Measurements from ENCODE around the gene SYNM. TPM values are rescaled to one million over a fixed set of nuclear protein-coding genes. Genes with fewer than 3 reads are reported as not detected.

The SYNM gene
- total RNA-seq, 1 experiment from 2014 or later, result not detected

- Histone ChIP-seq H3K4me3 (ENCODE audit: low read length) (no peak overlapping the region), H3K9me3 (ENCODE audit: low read length) (no peaks in the 10 kb centered on the region), H4K20me1 (ENCODE audit: insufficient read depth, low read depth, low read length) (no peaks in the 10 kb centered on the region), H3K4me2 (ENCODE audit: low read depth, low read length, poor library complexity, severe bottlenecking) (peak overlapping the region; percentile 19), H3K9ac (ENCODE audit: low read length) (no peak overlapping the region), H3K79me2 (ENCODE audit: low read length) (no peaks in the 10 kb centered on the region), H3K27me3 (ENCODE audit: low read length) (no peaks in the 10 kb centered on the region), H3K4me1 (ENCODE audit: low read length) (peaks cover 3% of the 10 kb centered on the region), H3K27ac (ENCODE audit: low read length) (no peak overlapping the region), H2AFZ (ENCODE audit: low read length) (no peak overlapping the region), H3K36me3 (ENCODE audit: insufficient read depth, low read length) (no peaks in the 10 kb centered on the region), H3K9me2 (replicated peaks; ENCODE audit: insufficient read depth, low read length) (no peaks in the 10 kb centered on the region)
- no peak for DNase-seq
Observed at GRCh38 chr15:99100245-99101173, 4.4 kb upstream of the SYNM start.

- no peak overlapping the region for H2AFZ ChIP-seq (ENCODE audit: low read length)
- H3K27ac ChIP-seq (ENCODE audit: low read length), result no peak overlapping the region
- no peaks in the 10 kb centered on the region for H3K36me3 ChIP-seq (ENCODE audit: insufficient read depth, low read length)
- H3K4me2 ChIP-seq (ENCODE audit: low read depth, low read length, poor library complexity, severe bottlenecking), result no peak overlapping the region
- H3K4me3 ChIP-seq (ENCODE audit: low read length), result no peak overlapping the region
- no peak overlapping the region for H3K9ac ChIP-seq (ENCODE audit: low read length)
- H4K20me1 ChIP-seq (ENCODE audit: insufficient read depth, low read depth, low read length), result no peaks in the 10 kb centered on the region
- no peaks in the 10 kb centered on the region for H3K27me3 ChIP-seq (ENCODE audit: low read length)
- no peaks in the 10 kb centered on the region for H3K79me2 ChIP-seq (ENCODE audit: low read length)
- no peak for DNase-seq
- H3K9me3 ChIP-seq (ENCODE audit: low read length), result no peaks in the 10 kb centered on the region
- peaks cover 3% of the 10 kb centered on the region for H3K4me1 ChIP-seq (ENCODE audit: low read length)
- H3K9me2 ChIP-seq (replicated peaks; ENCODE audit: insufficient read depth, low read length), result no peaks in the 10 kb centered on the region
Observed at GRCh38 chr15:99101501-99101900, 3.4 kb upstream of the SYNM start.

GRCh38 chr15:99102332-99103235, 2.3 kb upstream of the SYNM start:
- Histone ChIP-seq H3K9me2 (replicated peaks; ENCODE audit: insufficient read depth, low read length) (no peaks in the 10 kb centered on the region), H4K20me1 (ENCODE audit: insufficient read depth, low read depth, low read length) (no peaks in the 10 kb centered on the region), H3K4me1 (ENCODE audit: low read length) (peaks cover 3% of the 10 kb centered on the region), H3K9ac (ENCODE audit: low read length) (no peak overlapping the region), H3K27ac (ENCODE audit: low read length) (no peak overlapping the region), H2AFZ (ENCODE audit: low read length) (no peak overlapping the region), H3K4me3 (ENCODE audit: low read length) (no peak overlapping the region), H3K4me2 (ENCODE audit: low read depth, low read length, poor library complexity, severe bottlenecking) (no peak overlapping the region), H3K79me2 (ENCODE audit: low read length) (no peaks in the 10 kb centered on the region), H3K9me3 (ENCODE audit: low read length) (no peaks in the 10 kb centered on the region), H3K27me3 (ENCODE audit: low read length) (no peaks in the 10 kb centered on the region), H3K36me3 (ENCODE audit: insufficient read depth, low read length) (no peaks in the 10 kb centered on the region)
- DNase-seq, result no peak

GRCh38 chr15:99103279-99103678, 1.6 kb upstream of the SYNM start:
- Histone ChIP-seq H2AFZ (ENCODE audit: low read length) (no peak overlapping the region), H3K4me2 (ENCODE audit: low read depth, low read length, poor library complexity, severe bottlenecking) (no peak overlapping the region), H3K9ac (ENCODE audit: low read length) (no peak overlapping the region), H3K27ac (ENCODE audit: low read length) (no peak overlapping the region), H3K4me3 (ENCODE audit: low read length) (no peak overlapping the region), H3K27me3 (ENCODE audit: low read length) (no peaks in the 10 kb centered on the region), H3K9me2 (replicated peaks; ENCODE audit: insufficient read depth, low read length) (no peaks in the 10 kb centered on the region), H3K36me3 (ENCODE audit: insufficient read depth, low read length) (no peaks in the 10 kb centered on the region), H3K9me3 (ENCODE audit: low read length) (no peaks in the 10 kb centered on the region), H3K79me2 (ENCODE audit: low read length) (no peaks in the 10 kb centered on the region), H3K4me1 (ENCODE audit: low read length) (no peaks in the 10 kb centered on the region; the same call in 1 of the 2 replicates), H4K20me1 (ENCODE audit: insufficient read depth, low read depth, low read length) (no peaks in the 10 kb centered on the region)
- DNase-seq, result no peak

- no peaks in the 10 kb centered on the region for H3K9me2 ChIP-seq (replicated peaks; ENCODE audit: insufficient read depth, low read length)
- no peaks in the 10 kb centered on the region for H3K36me3 ChIP-seq (ENCODE audit: insufficient read depth, low read length)
- H3K27me3 ChIP-seq (ENCODE audit: low read length), result no peaks in the 10 kb centered on the region
- no peaks in the 10 kb centered on the region for H4K20me1 ChIP-seq (ENCODE audit: insufficient read depth, low read depth, low read length)
- no peak for DNase-seq
- H2AFZ ChIP-seq (ENCODE audit: low read length), result no peak overlapping the region
- no peak overlapping the region for H3K4me3 ChIP-seq (ENCODE audit: low read length)
- no peak overlapping the region for H3K4me2 ChIP-seq (ENCODE audit: low read depth, low read length, poor library complexity, severe bottlenecking)
- H3K4me1 ChIP-seq (ENCODE audit: low read length), result no peaks in the 10 kb centered on the region; the same call in 1 of the 2 replicates
- H3K27ac ChIP-seq (ENCODE audit: low read length), result no peak overlapping the region
- H3K9me3 ChIP-seq (ENCODE audit: low read length), result no peaks in the 10 kb centered on the region
- H3K79me2 ChIP-seq (ENCODE audit: low read length), result no peaks in the 10 kb centered on the region
- H3K9ac ChIP-seq (ENCODE audit: low read length), result no peak overlapping the region
Observed at GRCh38 chr15:99105514-99106341, 848 bp downstream of the SYNM start.

GRCh38 chr15:99106417-99107220, 1.7 kb downstream of the SYNM start:
- Histone ChIP-seq H3K9me2 (replicated peaks; ENCODE audit: insufficient read depth, low read length) (no peaks in the 10 kb centered on the region), H2AFZ (ENCODE audit: low read length) (no peak overlapping the region), H3K4me1 (ENCODE audit: low read length) (no peaks in the 10 kb centered on the region), H3K36me3 (ENCODE audit: insufficient read depth, low read length) (no peaks in the 10 kb centered on the region), H3K27me3 (ENCODE audit: low read length) (no peaks in the 10 kb centered on the region), H3K27ac (ENCODE audit: low read length) (no peak overlapping the region), H3K9me3 (ENCODE audit: low read length) (no peaks in the 10 kb centered on the region), H3K9ac (ENCODE audit: low read length) (no peak overlapping the region), H4K20me1 (ENCODE audit: insufficient read depth, low read depth, low read length) (no peaks in the 10 kb centered on the region), H3K79me2 (ENCODE audit: low read length) (no peaks in the 10 kb centered on the region), H3K4me2 (ENCODE audit: low read depth, low read length, poor library complexity, severe bottlenecking) (no peak overlapping the region), H3K4me3 (ENCODE audit: low read length) (no peak overlapping the region)
- DNase-seq, result no peak

GRCh38 chr15:99108993-99109392, 4.1 kb downstream of the SYNM start:
- Histone ChIP-seq H3K9me2 (replicated peaks; ENCODE audit: insufficient read depth, low read length) (no peaks in the 10 kb centered on the region), H3K27me3 (ENCODE audit: low read length) (no peaks in the 10 kb centered on the region), H2AFZ (ENCODE audit: low read length) (no peak overlapping the region), H3K36me3 (ENCODE audit: insufficient read depth, low read length) (no peaks in the 10 kb centered on the region), H3K27ac (ENCODE audit: low read length) (no peak overlapping the region), H3K9ac (ENCODE audit: low read length) (no peak overlapping the region), H3K9me3 (ENCODE audit: low read length) (no peaks in the 10 kb centered on the region), H4K20me1 (ENCODE audit: insufficient read depth, low read depth, low read length) (no peaks in the 10 kb centered on the region), H3K79me2 (ENCODE audit: low read length) (no peaks in the 10 kb centered on the region), H3K4me1 (ENCODE audit: low read length) (no peaks in the 10 kb centered on the region), H3K4me2 (ENCODE audit: low read depth, low read length, poor library complexity, severe bottlenecking) (no peak overlapping the region), H3K4me3 (ENCODE audit: low read length) (no peak overlapping the region)
- DNase-seq, result no peak

Measured in Karpas-422 (cell line).